ENCODE data around the gene CDH3.

- no peak for TF ChIP-seq CTCF (IDR thresholded peaks at IDR 0.05)
- TF ChIP-seq POLR2A (IDR thresholded peaks at IDR 0.05): no peak
Observed at GRCh38 chr16:68660359-68660795, 15.3 kb downstream of the CDH3 start.
